Right lobe of liver (tissue), 4 donors: Measurements from ENCODE around the gene MSMB.

Source experiments
- CTCF ChIP-seq, 4 donors: fragments of 200-600 bp in 3 of 4; fragments of 450-650 bp in 1 of 4; IDR thresholded peaks; one replicate each; pipeline versions ENCODE4 v1.5.1 to v1.8.0; 2016 to 2022; ENCODE audit warnings: antibody characterized with exemption in 4 of 4, mild to moderate bottlenecking in 2 of 4
- POLR2A ChIP-seq: fragments of 450-650 bp; IDR thresholded peaks from one replicate; pipeline ENCODE4 v1.6.1; 2017; ENCODE audit warnings: antibody characterized with exemption, mild to moderate bottlenecking
- donor health status: DM: no; HTN: no; CAD: no.
- donor health status: DM: no; HTN: no; CAD: no.
- donor health status: DM: no; HTN: yes; CAD: no.

GRCh38 chr10:46002916-46003693 lies 43.0 kb downstream of the MSMB start:
- TF ChIP-seq CTCF (IDR thresholded peaks at IDR 0.05) (no peak), POLR2A (no peak)
